GM12873 (cell line): ENCODE results near the gene GADD45A.

ENCODE experiments used
- TF ChIP-seq, protein P1 (sequence below): IDR thresholded peaks from 2 replicates; pipeline ENCODE4 v1.5.1; 2012; ENCODE audit warnings: low read depth, mild to moderate bottlenecking, moderate library complexity, low read length, control low read depth; ENCODE audit not compliant: insufficient read depth; ENCODE audit errors: missing control alignments

Gene GADD45A

DNA sequence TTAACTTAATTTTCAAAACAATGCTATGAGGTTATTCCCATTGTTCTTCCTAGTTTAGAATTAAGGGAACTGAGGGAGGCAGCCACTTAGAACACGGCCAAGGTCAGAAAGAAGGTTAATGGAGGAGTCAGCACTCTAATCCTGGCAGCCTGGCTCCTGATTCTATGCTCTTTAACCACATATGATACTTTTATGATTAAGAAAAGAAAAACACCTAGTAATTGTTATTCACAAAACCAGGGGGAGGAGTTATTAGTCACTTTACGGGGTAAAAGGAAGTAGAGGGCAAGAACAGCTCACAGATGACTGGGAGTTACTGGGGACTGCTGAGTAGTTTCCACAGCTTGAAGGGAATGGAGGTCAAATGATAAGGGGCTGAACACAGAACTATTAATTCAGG lies 38.6 kb downstream of the GADD45A start:
- TF ChIP-seq, protein P1, sequence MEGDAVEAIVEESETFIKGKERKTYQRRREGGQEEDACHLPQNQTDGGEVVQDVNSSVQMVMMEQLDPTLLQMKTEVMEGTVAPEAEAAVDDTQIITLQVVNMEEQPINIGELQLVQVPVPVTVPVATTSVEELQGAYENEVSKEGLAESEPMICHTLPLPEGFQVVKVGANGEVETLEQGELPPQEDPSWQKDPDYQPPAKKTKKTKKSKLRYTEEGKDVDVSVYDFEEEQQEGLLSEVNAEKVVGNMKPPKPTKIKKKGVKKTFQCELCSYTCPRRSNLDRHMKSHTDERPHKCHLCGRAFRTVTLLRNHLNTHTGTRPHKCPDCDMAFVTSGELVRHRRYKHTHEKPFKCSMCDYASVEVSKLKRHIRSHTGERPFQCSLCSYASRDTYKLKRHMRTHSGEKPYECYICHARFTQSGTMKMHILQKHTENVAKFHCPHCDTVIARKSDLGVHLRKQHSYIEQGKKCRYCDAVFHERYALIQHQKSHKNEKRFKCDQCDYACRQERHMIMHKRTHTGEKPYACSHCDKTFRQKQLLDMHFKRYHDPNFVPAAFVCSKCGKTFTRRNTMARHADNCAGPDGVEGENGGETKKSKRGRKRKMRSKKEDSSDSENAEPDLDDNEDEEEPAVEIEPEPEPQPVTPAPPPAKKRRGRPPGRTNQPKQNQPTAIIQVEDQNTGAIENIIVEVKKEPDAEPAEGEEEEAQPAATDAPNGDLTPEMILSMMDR, result no peak

DNA sequence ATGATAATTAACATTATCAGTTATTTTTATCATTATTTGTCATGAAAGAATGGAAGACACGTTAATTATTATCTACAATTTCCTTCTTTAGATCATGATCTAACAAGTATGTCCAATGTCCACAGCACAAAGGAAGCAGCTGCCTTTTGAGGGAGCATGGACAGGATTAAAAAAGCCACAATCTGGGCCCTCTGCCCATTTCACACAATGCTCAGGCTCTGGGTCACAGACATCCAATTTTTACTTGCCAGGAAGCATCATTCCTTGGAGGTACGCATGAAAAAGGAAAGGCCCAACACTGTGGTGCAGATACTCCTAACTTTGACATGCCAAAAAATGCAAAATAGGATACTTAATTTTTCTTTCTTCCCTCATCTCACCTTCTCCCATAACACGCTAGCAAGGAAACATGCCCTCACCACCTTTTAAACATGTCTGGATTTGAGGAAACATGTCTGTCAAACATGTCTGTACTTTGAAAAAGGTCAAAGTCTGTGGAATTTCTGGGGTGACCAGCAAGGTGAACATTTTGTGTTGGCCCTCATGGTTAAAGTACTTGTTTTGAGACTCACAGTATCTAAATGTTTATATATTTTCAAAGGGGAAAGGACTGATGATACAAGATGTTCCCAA lies 40.0 kb downstream of the GADD45A start:
- TF ChIP-seq, protein P1, result no peak

DNA sequence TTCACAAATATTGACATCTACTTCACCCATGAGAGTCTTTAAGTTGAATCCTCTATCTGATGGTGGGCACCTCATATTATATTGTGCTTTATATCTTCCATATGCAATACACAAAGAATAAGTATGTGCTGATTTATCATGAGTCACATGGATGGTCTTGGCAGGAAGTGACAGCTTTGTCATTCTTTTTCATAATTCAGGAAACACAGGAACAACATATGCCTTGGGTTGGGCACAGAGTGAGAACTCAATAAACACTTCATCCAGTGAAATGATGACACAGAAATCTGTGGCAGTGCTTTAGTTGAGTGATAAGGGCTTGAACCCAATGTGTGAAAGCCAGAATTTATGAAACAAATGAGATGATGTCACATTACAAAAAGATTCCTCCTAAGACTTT lies 41.2 kb downstream of the GADD45A start:
- TF ChIP-seq, protein P1, result no peak

DNA sequence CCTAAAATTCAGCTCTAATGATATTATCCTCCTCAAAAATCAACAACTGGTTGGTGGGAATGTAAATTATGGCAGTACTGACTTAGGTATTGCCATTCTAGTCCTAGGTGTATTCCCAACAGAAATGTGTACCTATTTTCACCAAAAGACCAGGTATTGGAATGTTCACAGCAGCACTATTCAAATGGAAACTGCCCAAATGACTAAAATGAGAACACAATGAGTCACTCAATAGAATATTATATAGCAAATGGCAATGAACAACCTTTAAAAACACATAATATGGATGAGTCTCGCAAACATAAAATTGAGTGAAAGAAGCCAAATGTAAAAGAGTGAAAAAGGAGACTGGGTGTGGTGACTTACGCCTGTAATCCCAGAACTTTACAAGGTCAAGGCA lies 44.9 kb downstream of the GADD45A start:
- TF ChIP-seq, protein P1, result no peak

DNA sequence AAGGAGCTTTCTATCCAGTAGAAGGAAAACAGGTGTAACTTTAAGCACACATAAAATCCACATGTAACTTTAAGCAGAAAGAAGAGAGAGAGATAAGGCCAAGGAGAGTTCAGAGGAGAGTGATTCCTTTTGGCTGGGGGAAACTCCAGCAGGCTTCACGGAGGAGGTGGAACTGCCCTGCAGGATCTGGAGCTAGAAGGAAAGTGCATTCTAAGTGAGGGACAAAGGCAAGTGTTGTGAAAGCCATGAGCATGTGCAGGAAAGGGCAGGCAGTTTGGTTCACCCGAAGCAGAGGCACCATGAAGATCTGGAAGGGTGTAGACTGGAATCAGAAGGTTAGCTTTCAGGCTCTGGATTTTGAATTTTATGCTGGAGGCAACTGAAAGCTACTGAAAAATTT lies 46.3 kb downstream of the GADD45A start:
- TF ChIP-seq, protein P1, result no peak

DNA sequence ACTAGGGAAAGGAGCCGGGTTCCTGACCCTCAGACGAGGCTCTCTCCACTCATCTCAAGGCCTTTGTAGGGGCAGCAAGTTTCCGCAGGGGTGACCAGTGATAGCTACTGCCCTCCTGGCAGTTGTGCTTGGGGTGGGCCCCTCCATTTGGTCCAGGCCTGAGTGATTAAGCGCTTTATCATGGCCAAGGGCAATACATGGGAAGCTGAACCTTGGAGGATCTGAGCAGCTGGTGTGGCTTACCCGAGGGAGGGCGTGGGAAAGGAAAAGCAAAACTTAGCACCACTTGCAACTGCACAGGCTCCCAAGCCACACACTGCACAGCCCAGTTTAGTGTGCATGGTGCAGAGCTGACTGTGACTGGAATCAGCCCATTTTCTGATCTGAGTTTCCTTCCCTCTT lies 47.8 kb downstream of the GADD45A start:
- TF ChIP-seq, protein P1, result no peak

DNA sequence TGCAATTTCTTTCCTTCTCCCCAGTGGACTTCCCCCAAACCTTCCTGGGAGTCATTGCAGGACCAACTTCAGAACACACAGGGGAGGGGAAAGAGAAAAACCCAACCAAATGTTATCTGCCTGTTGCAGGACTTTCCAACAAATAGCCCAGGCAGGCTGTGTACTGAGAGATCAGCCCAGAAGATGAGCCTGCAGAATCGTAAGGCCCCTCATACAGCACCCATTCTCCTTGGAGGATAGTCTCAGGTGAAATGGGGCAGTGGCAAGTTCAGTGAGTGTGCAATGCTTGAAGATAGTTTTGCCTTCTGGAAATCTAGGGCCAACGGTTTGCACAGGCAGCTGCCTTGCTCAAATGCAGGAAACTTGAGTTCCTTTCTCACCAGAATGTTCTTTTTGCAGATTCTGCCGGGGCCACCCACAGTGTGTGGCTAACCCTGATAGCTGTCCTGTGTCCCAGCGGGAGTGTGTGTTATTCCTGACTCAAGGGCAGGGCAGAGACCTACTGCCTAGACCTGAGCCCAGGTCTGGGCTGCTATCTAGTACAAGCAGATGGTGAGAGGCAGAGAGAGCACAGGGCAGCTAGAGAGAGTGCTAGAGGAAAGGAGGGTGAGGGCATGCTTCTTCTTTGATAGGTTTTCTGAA lies 48.8 kb downstream of the GADD45A start:
- TF ChIP-seq, protein P1, result no peak

DNA sequence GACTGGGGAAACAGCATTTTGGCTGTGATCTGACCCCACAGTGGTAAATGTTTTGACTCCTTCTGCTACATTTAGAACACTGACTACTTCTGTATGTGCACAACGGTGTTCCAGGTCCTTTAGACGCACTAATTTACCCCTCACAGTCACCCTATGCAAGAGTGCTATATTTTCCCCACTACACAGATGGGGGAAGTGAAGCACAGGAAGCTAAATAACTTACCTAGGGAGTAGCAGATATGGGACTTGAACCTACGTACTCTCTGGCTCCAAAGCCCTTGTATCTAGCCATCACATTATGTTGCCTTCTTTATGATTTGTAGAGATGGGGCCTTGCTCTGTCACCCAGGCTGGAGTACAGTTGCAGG lies 49.3 kb downstream of the GADD45A start:
- TF ChIP-seq, protein P1, result no peak
